ENCODE results near the gene SMPD3. TPM values are rescaled to one million over a fixed set of nuclear protein-coding genes. Genes with fewer than 3 reads are reported as not detected.
A peak's percentile ranks its signal among the peaks of the same experiment; 100 is the strongest.

Gene SMPD3
- total and polyA plus RNA-seq, 9 of the 15 experiments (the other 6 are each of a cell fraction or from before 2014, with no cell fraction given), result 0.03 to 1.2 (median 0.18) TPM

DNA sequence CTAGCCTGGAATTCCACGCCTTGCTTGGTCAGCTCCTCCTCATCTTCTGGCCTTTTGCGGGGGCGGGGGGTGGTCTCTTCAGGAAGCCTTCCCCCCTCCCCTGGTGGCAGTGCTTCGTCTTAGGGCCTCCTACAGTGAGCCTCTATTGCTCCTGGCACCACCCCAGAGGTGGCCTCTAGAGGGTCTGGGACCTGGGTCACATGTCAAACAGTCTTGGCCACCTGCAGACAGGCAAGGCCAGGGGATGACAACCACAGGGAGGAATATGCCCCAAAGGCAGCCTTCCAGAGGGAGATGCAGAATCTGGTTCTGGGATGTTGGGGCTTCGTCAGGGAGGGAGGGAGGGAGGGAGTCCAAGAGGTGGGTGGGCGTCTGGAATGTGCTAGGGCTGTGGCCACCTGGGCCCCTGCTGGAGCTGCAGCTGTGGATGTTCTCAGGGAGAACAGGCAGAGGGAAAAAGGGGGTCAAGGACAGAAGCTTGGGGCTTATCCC, 50.6 kb downstream of the SMPD3 start:
- Histone ChIP-seq H3K27me3 (ENCODE audit: control insufficient read depth in 2 of 2, insufficient read depth in 2 of 2, low read length in 2 of 2) (peaks cover 10 to 52% of the 10 kb centered on the region in 2 experiments; a peak in 2 of 5 replicates), H3K4me2 (ENCODE audit: insufficient read depth, low read length) (no peak overlapping the region), H3K27ac (ENCODE audit: extremely low read depth, low read depth, low read length) (no peak overlapping the region), H2AFZ (ENCODE audit: low read depth, low read length) (no peak overlapping the region), H3K4me3 (no peak overlapping the region), H3K36me3 (ENCODE audit: control insufficient read depth, insufficient read depth, low read length) (no peaks in the 10 kb centered on the region), H4K20me1 (replicated peaks; ENCODE audit: control insufficient read depth, insufficient read depth, low read length) (no peaks in the 10 kb centered on the region), H3K9me3 (replicated peaks; ENCODE audit: control insufficient read depth, insufficient read depth, low read depth, low read length) (no peaks in the 10 kb centered on the region), H3K4me1 (replicated peaks in 1 of 2; ENCODE audit: control insufficient read depth in 2 of 2, insufficient read depth in 2 of 2, low read length in 2 of 2) (no peaks in the 10 kb centered on the region; a peak in 1 of 5 replicates), H3K9me1 (ENCODE audit: control insufficient read depth, insufficient read depth, low read length) (no peaks in the 10 kb centered on the region), H3K9ac (ENCODE audit: insufficient read depth in 1 of 2, low read depth in 2 of 2, low read length in 2 of 2) (no peak overlapping the region), H3K79me2 (ENCODE audit: control insufficient read depth, insufficient read depth, low read length) (no peaks in the 10 kb centered on the region)
- ATAC-seq, result no peak
- intact Hi-C loops (cut with micrococcal nuclease), result loop anchor here (10.0 kb wide), 1 partner anchor 107 kb away; no protein-coding TSS in a partner anchor
- FAIRE-seq, result no peak
- 8% methylated on average over 4 of the region's 6 CpGs for WGBS (ENCODE audit: insufficient coverage, low coverage, missing lambda C conversion rate)
- ChIA-PET POLR2A (interaction anchor here (0.7 kb wide), 1 partner anchor 18 kb away, joined by 3 read pairs; no protein-coding TSS in a partner anchor), CTCF (ENCODE audit: low intra/inter-chr PET ratio) (interaction anchor here (0.6 kb wide), 1 partner anchor 18 kb away, joined by 3 read pairs; no protein-coding TSS in a partner anchor)
- BruUV-seq (replicated peaks), result no TSS peak
- in situ Hi-C loops (cut with MboI), result no loop called here
- peak; percentile 56 for TF ChIP-seq EGR1 (conservative IDR thresholded peaks at IDR 0.05)
- no peak for TF ChIP-seq PHF8 (IDR thresholded peaks at IDR 0.05; ENCODE audit: borderline replicate concordance, low read length)
- no peak for DNase-seq (ENCODE audit: extremely low read depth in 1 of 4, low spot score in 3 of 4)

DNA sequence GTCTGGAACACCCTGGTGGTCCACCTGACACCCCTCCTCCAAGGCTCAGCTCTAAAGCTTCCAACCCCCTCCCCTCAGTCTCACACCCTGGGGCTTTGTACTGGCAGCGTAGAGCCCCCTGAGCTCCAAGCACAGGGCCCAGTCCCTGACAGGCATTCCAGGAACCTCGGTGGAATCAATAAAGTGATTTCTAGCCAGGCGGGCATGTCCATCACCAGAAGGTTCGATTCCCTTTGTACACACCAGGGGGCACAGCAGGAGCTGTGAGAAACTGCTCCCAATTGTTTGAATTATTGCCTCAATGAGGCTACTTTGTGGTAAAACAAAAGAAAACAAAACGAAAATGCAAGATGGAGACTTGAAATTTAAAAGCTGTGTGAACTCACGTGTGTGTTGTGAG, 51.8 kb downstream of the SMPD3 start:
- H2AFZ ChIP-seq (ENCODE audit: low read depth, low read length), result no peak overlapping the region
- intact Hi-C loops (cut with micrococcal nuclease) (loop anchor here (10.0 kb wide), 1 partner anchor 108 kb away; no protein-coding TSS in a partner anchor), in situ Hi-C loops (cut with MboI) (no loop called here)
- H3K4me3 ChIP-seq, result no peak overlapping the region
- no peaks in the 10 kb centered on the region for H3K36me3 ChIP-seq (ENCODE audit: control insufficient read depth, insufficient read depth, low read length)
- no peaks in the 10 kb centered on the region; a peak in 1 of 5 replicates for H3K4me1 ChIP-seq (replicated peaks in 1 of 2; ENCODE audit: control insufficient read depth in 2 of 2, insufficient read depth in 2 of 2, low read length in 2 of 2)
- no peaks in the 10 kb centered on the region for H3K9me1 ChIP-seq (ENCODE audit: control insufficient read depth, insufficient read depth, low read length)
- WGBS (ENCODE audit: insufficient coverage, low coverage, missing lambda C conversion rate), result 1% methylated on average over 6 of the region's 6 CpGs
- H3K27me3 ChIP-seq (ENCODE audit: control insufficient read depth in 2 of 2, insufficient read depth in 2 of 2, low read length in 2 of 2), result peaks cover 7 to 39% of the 10 kb centered on the region in 2 experiments; a peak in 2 of 5 replicates
- POLR2A ChIA-PET, result interaction anchor here (1.2 kb wide), 1 partner anchor 10 kb away, joined by 6 read pairs; no protein-coding TSS in a partner anchor
- H3K9me3 ChIP-seq (replicated peaks; ENCODE audit: control insufficient read depth, insufficient read depth, low read depth, low read length), result no peaks in the 10 kb centered on the region
- H4K20me1 ChIP-seq (replicated peaks; ENCODE audit: control insufficient read depth, insufficient read depth, low read length), result no peaks in the 10 kb centered on the region
- DNase-seq (ENCODE audit: extremely low read depth in 1 of 4, low spot score in 3 of 4) (peak in 1 of 4 experiments; percentile 35), FAIRE-seq (peak; percentile 91), ATAC-seq (peak; percentile 73)
- H3K9ac ChIP-seq (ENCODE audit: insufficient read depth in 1 of 2, low read depth in 2 of 2, low read length in 2 of 2), result no peak overlapping the region
- BruUV-seq (replicated peaks), result no TSS peak
- no peaks in the 10 kb centered on the region for H3K79me2 ChIP-seq (ENCODE audit: control insufficient read depth, insufficient read depth, low read length)
- H3K27ac ChIP-seq (ENCODE audit: extremely low read depth, low read depth, low read length), result no peak overlapping the region
- CTCF ChIA-PET (ENCODE audit: low intra/inter-chr PET ratio), result interaction anchor here (1.3 to 1.5 kb wide), 2 partner anchors 114 to 124 kb away, joined by 4 to 6 read pairs; no protein-coding TSS in a partner anchor
- no peak overlapping the region for H3K4me2 ChIP-seq (ENCODE audit: insufficient read depth, low read length)
- TF ChIP-seq, protein P1, sequence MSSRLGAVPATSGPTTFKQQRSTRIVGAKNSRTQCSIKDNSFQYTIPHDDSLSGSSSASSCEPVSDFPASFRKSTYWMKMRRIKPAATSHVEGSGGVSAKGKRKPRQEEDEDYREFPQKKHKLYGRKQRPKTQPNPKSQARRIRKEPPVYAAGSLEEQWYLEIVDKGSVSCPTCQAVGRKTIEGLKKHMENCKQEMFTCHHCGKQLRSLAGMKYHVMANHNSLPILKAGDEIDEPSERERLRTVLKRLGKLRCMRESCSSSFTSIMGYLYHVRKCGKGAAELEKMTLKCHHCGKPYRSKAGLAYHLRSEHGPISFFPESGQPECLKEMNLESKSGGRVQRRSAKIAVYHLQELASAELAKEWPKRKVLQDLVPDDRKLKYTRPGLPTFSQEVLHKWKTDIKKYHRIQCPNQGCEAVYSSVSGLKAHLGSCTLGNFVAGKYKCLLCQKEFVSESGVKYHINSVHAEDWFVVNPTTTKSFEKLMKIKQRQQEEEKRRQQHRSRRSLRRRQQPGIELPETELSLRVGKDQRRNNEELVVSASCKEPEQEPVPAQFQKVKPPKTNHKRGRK (tag; IDR thresholded peaks at IDR 0.05), result no peak
- TF ChIP-seq, protein P2, sequence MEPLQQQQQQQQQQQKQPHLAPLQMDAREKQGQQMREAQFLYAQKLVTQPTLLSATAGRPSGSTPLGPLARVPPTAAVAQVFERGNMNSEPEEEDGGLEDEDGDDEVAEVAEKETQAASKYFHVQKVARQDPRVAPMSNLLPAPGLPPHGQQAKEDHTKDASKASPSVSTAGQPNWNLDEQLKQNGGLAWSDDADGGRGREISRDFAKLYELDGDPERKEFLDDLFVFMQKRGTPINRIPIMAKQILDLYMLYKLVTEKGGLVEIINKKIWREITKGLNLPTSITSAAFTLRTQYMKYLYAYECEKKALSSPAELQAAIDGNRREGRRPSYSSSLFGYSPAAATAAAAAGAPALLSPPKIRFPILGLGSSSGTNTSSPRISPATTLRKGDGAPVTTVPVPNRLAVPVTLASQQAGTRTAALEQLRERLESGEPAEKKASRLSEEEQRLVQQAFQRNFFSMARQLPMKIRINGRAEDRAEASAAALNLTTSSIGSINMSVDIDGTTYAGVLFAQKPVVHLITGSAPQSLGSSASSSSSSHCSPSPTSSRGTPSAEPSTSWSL (CRISPR knock-in tag; IDR thresholded peaks at IDR 0.05; ENCODE audit: borderline replicate concordance), result no peak
- TF ChIP-seq, protein P3, sequence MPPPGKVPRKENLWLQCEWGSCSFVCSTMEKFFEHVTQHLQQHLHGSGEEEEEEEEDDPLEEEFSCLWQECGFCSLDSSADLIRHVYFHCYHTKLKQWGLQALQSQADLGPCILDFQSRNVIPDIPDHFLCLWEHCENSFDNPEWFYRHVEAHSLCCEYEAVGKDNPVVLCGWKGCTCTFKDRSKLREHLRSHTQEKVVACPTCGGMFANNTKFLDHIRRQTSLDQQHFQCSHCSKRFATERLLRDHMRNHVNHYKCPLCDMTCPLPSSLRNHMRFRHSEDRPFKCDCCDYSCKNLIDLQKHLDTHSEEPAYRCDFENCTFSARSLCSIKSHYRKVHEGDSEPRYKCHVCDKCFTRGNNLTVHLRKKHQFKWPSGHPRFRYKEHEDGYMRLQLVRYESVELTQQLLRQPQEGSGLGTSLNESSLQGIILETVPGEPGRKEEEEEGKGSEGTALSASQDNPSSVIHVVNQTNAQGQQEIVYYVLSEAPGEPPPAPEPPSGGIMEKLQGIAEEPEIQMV (tag; conservative IDR thresholded peaks at IDR 0.05; ENCODE audit: low read depth), result no peak
- no peak for TF ChIP-seq ZNF263 (CRISPR knock-in tag; IDR thresholded peaks at IDR 0.05; ENCODE audit: borderline replicate concordance)
- no peak for TF ChIP-seq HMG20B (CRISPR knock-in tag; IDR thresholded peaks at IDR 0.05)
- TF ChIP-seq BMI1 (IDR thresholded peaks at IDR 0.05; ENCODE audit: low read length), result 0 out of 2 replicates have a peak, but pooled peaks have one; percentile 29
- no peak for TF ChIP-seq IFI16 (CRISPR knock-in tag; IDR thresholded peaks at IDR 0.05)
